ENCODE results near the gene VTI1A.

DNA sequence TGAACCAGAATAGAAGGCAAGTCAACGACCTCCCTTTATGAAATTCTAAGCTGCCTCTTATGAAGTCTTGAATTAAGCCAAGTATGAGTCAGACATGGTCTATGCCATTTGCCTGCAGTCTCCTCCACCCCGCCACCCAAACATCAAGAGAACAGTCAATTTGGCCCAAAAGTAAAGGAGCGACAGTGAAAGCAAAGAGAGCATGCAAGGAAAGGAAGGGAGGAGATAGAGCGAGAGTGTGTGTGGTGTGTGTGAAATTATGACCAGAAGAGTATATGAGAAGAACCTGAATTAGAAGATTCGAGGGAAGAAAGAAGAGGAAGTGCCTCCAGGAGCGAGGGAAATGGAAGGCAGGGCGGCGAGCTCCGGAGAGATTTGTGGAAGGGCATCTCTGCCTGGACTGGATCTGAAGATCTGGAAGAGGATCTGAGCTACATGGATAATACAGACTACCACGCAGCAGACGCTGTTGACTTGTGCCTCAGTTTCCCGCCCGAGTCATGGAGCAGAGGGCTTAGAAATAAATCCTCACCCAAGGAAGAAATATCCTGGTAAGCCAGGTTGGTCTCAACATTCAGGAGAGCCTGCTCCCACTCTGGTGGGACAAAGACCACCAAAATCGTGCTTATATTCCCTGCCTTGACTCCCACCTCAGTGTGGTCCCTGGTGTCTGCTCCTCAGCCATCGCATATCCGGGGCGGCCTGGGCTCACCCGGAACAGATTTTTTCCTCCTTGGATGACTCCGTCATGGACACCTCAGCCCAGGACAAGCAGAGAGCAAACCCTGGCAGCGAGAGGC lies 760 bp upstream of the VTI1A start:
- TF ChIP-seq NRF1 (IDR thresholded peaks at IDR 0.05; ENCODE audit: low read depth, low read length) (no peak), EP300 (IDR thresholded peaks at IDR 0.05; ENCODE audit: borderline replicate concordance in 1 of 2, low read depth in 2 of 2, low read length in 2 of 2) (no peak), ATF3 (IDR thresholded peaks at IDR 0.05; ENCODE audit: insufficient read depth, low read depth, low read length) (no peak), POLR2A (IDR thresholded peaks at IDR 0.05; ENCODE audit: control extremely low read depth in 1 of 2, low read depth in 2 of 2, low read length in 2 of 2) (no peak; a peak in 1 of 3 replicates)
- TF ChIP-seq, protein P1, sequence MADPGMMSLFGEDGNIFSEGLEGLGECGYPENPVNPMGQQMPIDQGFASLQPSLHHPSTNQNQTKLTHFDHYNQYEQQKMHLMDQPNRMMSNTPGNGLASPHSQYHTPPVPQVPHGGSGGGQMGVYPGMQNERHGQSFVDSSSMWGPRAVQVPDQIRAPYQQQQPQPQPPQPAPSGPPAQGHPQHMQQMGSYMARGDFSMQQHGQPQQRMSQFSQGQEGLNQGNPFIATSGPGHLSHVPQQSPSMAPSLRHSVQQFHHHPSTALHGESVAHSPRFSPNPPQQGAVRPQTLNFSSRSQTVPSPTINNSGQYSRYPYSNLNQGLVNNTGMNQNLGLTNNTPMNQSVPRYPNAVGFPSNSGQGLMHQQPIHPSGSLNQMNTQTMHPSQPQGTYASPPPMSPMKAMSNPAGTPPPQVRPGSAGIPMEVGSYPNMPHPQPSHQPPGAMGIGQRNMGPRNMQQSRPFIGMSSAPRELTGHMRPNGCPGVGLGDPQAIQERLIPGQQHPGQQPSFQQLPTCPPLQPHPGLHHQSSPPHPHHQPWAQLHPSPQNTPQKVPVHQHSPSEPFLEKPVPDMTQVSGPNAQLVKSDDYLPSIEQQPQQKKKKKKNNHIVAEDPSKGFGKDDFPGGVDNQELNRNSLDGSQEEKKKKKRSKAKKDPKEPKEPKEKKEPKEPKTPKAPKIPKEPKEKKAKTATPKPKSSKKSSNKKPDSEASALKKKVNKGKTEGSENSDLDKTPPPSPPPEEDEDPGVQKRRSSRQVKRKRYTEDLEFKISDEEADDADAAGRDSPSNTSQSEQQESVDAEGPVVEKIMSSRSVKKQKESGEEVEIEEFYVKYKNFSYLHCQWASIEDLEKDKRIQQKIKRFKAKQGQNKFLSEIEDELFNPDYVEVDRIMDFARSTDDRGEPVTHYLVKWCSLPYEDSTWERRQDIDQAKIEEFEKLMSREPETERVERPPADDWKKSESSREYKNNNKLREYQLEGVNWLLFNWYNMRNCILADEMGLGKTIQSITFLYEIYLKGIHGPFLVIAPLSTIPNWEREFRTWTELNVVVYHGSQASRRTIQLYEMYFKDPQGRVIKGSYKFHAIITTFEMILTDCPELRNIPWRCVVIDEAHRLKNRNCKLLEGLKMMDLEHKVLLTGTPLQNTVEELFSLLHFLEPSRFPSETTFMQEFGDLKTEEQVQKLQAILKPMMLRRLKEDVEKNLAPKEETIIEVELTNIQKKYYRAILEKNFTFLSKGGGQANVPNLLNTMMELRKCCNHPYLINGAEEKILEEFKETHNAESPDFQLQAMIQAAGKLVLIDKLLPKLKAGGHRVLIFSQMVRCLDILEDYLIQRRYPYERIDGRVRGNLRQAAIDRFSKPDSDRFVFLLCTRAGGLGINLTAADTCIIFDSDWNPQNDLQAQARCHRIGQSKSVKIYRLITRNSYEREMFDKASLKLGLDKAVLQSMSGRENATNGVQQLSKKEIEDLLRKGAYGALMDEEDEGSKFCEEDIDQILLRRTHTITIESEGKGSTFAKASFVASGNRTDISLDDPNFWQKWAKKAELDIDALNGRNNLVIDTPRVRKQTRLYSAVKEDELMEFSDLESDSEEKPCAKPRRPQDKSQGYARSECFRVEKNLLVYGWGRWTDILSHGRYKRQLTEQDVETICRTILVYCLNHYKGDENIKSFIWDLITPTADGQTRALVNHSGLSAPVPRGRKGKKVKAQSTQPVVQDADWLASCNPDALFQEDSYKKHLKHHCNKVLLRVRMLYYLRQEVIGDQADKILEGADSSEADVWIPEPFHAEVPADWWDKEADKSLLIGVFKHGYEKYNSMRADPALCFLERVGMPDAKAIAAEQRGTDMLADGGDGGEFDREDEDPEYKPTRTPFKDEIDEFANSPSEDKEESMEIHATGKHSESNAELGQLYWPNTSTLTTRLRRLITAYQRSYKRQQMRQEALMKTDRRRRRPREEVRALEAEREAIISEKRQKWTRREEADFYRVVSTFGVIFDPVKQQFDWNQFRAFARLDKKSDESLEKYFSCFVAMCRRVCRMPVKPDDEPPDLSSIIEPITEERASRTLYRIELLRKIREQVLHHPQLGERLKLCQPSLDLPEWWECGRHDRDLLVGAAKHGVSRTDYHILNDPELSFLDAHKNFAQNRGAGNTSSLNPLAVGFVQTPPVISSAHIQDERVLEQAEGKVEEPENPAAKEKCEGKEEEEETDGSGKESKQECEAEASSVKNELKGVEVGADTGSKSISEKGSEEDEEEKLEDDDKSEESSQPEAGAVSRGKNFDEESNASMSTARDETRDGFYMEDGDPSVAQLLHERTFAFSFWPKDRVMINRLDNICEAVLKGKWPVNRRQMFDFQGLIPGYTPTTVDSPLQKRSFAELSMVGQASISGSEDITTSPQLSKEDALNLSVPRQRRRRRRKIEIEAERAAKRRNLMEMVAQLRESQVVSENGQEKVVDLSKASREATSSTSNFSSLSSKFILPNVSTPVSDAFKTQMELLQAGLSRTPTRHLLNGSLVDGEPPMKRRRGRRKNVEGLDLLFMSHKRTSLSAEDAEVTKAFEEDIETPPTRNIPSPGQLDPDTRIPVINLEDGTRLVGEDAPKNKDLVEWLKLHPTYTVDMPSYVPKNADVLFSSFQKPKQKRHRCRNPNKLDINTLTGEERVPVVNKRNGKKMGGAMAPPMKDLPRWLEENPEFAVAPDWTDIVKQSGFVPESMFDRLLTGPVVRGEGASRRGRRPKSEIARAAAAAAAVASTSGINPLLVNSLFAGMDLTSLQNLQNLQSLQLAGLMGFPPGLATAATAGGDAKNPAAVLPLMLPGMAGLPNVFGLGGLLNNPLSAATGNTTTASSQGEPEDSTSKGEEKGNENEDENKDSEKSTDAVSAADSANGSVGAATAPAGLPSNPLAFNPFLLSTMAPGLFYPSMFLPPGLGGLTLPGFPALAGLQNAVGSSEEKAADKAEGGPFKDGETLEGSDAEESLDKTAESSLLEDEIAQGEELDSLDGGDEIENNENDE (IDR thresholded peaks at IDR 0.05; ENCODE audit: insufficient replicate concordance, low read length), result no peak
- TF ChIP-seq, protein P2, sequence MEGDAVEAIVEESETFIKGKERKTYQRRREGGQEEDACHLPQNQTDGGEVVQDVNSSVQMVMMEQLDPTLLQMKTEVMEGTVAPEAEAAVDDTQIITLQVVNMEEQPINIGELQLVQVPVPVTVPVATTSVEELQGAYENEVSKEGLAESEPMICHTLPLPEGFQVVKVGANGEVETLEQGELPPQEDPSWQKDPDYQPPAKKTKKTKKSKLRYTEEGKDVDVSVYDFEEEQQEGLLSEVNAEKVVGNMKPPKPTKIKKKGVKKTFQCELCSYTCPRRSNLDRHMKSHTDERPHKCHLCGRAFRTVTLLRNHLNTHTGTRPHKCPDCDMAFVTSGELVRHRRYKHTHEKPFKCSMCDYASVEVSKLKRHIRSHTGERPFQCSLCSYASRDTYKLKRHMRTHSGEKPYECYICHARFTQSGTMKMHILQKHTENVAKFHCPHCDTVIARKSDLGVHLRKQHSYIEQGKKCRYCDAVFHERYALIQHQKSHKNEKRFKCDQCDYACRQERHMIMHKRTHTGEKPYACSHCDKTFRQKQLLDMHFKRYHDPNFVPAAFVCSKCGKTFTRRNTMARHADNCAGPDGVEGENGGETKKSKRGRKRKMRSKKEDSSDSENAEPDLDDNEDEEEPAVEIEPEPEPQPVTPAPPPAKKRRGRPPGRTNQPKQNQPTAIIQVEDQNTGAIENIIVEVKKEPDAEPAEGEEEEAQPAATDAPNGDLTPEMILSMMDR (IDR thresholded peaks at IDR 0.05; ENCODE audit: control extremely low read depth in 1 of 3, insufficient read depth in 1 of 3, low read depth in 1 of 3, low read length in 3 of 3), result no peak
